IPS DF 4.7 (cell line): Measurements from ENCODE around the gene OLFML2A.
"Not testable (repeated sequence)": the region's sequence is repeated elsewhere in the genome, so short reads cannot be mapped to it uniquely, and the experiment has no call there.

Source experiments
- DNase-seq: peaks from one replicate; pipeline ENCODE4 v3.0.0-alpha.2; 2013; ENCODE audit warnings: low spot score; ENCODE audit errors: extremely low read depth

The OLFML2A gene

DNA sequence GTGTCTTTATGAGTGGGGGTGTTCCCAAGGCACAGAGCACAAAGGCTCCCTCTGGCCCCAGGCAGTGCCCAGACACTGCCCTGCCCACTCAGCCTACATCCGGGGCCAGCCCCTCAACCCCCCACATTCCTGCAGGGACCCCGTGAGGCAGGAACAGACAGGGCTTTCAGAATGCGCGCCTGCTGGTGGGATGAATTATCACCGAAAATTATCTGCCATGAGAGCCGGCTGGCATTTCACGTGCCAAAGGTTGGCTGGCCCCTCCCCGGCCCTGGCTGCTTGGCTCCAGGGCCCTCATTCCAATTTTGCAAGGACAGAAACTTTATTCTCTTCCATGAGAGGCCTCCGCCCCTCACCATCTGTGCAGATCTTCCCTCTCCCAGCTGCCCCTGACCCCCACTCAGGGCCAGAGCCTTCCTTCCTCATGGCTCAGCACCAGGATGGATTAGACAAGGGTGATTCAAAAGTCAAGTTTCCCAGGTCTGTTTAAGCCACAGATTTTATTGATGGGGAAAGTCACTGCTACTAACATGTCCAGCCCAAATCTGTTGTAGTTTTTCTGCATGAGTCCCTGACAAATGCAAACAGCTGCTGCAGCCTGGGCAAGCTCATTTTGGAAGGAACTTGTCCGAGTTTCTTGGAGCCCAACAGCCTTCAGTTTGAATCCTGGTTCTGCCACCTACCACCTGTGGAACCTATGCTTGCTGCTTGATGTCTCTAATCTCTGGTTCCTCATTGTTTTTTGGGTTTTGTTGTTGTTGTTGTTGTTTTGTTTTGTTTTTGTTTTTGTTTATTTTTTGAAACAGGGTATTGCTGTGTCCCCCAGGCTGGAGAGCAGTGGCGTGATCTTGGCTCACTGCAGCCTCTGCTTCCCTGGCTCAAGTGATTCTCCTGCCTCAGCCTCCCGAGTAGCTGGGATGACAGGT, 44.0 kb downstream of the OLFML2A start:
- DNase-seq, result no peak

GRCh38 chr9:124828489-124829333, 51.8 kb downstream of the OLFML2A start:
- DNase-seq, result no peak

DNA sequence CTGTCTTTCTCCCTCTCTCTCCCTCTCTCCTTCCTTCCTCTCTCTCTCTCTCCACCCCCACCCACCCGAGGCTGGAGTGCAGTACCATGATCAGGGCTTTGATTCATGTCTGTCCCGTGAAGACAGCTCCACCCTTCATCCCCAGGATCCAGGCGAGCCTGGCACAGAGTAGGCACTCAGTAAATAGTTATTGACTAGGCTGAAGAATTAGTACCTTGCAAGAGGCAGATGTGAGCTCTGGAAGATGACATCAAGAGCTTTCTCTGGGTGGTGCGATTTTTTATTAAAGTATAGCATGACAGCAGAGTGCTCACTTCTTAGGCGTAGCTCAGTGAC, 52.4 kb downstream of the OLFML2A start:
- DNase-seq, result no peak

- DNase-seq, result no peak
Observed at GRCh38 chr9:124830593-124830992, 53.7 kb downstream of the OLFML2A start.

DNA sequence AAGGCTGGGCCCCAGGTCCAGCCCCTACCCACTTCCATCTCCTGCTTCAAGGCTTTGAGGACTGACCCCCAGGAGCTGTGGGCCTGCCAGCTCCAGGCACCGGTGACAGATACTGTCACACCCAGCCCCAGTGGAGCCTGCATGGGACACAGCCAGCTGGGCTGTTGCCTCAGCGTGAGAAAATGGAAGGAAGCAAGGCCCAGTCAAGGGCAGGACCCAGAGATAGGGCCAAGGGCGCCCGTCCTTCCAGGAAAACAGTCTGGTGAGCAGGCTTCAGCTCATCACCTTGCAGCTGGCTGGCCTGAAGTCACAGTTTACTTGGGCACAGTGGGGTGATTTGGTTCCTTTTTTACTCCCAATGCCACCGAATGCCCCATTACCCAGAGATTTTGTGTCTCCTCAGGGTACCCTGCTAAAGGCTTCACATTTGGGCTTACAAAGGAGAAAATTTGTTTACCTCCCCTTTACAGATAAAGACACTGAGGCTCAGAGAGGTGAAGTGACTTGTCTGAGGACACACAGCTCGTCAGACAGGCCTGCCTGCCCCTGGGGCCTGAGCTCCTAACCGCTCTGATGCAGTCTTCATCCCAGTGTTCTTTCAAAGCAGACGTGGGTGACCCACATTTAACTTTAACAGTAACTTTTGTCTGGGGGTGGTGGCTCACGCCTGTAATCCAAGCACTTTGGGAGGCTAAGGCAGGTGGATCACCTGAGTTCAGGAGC, 54.9 kb downstream of the OLFML2A start:
- DNase-seq, result no peak

- DNase-seq, result no peak
Observed at GRCh38 chr9:124834591-124834990, 57.7 kb downstream of the OLFML2A start.

GRCh38 chr9:124835026-124835557, 58.2 kb downstream of the OLFML2A start:
- DNase-seq, result no peak

DNA sequence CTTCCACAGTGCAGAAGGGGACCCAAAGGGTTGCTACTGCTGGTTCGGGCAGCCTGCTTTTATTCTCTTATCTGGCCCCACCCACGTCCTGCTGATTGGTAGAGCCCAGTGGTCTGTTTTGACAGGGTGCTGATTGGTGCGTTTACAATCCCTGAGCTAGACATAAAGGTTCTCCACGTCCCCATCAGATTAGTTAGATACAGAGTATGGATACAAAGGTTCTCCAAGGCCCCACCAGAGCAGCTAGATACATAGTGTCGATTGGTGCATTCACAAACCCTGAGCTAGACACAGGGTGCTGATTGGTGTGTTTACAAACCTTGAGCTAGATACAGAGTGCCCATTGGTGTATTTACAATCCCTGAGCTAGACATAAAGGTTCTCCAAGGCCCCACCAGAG, 61.2 kb downstream of the OLFML2A start:
- not testable (repeated sequence) for DNase-seq

GRCh38 chr9:124838567-124839275, 61.8 kb downstream of the OLFML2A start:
- not testable (repeated sequence) for DNase-seq

DNA sequence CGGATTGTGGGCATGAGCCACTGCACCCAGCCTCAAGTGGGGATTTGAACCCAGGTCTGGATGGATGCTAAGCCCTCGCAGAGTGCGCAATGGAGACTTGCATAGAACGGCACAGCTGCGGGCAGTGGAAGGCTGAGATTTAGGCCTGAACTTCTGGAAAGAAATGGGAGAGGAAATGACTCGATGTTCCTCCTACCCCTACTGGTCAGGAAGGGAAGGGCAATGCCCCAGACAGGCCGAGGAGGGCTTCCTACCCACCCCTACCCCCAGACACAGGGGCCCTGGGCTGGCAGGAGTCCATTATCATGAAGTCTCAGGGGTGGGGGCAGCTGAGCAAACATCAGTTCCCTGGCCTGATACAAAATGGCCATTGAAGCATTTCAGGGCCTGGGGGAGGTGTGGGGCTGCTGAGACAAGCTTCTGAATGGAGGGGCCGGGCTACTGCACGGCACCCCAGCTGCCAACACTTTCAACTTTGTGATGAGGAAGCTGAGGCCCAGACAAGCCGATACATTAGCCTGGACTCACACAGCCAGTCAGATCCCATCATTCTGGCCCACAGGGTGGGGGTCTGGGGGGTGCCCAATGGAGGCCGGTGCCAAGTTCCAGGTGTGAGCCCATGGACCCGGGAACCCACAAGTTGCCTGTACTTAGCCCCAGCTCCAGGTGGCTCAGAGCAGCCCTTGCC, 62.8 kb downstream of the OLFML2A start:
- no peak for DNase-seq

GRCh38 chr9:124840300-124840833, 63.4 kb downstream of the OLFML2A start:
- DNase-seq, result no peak

- no peak for DNase-seq
Observed at GRCh38 chr9:124841075-124841821, 64.3 kb downstream of the OLFML2A start.

DNA sequence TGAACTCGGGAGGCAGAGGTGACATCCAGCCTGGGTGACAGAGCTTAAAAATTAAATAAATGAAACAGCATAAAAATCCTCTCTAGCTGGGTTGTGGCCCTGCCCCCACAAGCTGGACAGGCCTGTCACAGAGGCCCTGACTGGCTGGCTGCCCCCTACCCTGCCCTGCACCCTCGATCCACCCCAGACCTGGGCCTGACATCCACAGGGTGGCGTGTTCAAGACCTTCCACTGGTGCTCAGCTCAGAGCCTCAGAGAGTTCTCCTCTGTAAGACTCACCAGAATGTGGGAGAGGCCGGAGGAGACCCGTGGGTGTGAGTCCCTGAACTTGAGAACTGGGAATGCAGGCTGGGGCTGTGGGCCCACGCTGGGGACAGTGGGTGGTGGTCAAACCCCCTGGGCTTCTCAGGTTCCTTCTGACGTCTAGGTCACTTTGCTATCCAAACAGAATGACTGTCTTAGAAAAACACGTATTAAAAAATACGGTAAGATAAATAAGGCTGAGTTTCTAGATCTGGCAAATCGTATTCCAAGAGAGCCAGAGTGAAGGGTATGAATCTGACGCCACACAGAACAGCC, 66.6 kb downstream of the OLFML2A start:
- DNase-seq, result no peak

DNA sequence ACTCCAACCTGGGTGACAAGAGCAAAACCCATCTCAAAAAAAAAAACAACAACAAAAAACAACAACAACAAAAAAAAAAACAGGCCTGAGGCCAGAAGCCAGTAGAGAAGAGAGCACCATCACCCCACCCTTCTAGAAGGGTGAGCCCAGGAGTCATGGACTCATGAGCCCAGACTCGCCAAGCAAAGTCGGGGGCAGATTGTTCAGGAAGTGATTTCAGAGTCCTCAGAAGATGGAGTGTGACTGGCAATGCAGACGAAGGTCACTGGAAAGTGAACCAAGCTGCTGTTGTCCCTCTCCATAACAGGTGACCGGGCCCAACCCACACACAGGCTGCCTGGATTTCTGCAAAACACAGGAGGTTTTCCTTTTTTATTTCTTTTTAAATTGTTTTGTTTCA, 67.4 kb downstream of the OLFML2A start:
- no peak for DNase-seq

DNA sequence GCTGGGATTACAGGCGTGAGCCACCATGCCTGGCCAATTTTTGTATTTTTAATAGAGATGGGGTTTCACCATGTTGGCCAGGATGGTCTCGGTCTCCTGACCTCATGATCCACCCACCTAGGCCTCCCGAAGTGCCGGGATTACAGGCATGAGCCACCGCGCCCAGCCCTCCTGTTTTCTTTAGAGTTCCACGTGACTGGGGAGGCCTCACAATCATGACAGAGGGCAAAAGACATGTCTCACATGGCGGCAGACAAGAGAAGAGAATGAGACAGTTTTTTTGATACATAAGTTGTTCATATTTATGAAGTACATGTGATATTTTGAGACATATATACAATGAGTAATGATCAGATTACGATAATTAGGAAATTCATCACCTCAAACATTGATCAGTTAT, 69.5 kb downstream of the OLFML2A start:
- not testable (repeated sequence) for DNase-seq

GRCh38 chr9:124846969-124847368, 70.0 kb downstream of the OLFML2A start:
- no peak for DNase-seq

DNA sequence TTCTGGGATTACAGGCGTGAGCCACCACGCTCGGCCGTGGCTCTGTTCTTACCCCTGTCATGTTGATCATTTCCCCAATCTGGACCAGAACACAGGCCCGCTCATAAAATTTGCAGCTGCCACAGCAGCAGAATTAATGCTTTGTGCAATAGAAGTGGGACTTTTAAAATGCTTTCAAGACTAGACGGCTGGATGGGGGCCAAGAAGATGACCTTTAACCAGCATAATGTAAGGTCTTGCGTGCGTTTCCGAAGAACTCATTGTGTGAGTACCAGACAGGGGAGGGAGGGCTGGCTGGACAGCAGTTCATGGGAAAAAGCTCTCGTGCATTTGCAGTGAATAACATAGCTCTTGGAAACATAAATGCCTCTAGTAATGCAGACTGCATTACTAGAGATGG, 72.9 kb downstream of the OLFML2A start:
- DNase-seq, result no peak

GRCh38 chr9:124852121-124852828, 75.3 kb downstream of the OLFML2A start:
- DNase-seq, result no peak
